Peyer's patch (tissue), 4 donors: ENCODE results near the gene DENND2A. TPM values are rescaled to one million over a fixed set of nuclear protein-coding genes. Genes with fewer than 3 reads are reported as not detected.
"Not testable (repeated sequence)": the region's sequence is repeated elsewhere in the genome, so short reads cannot be mapped to it uniquely, and the experiment has no call there.

Source experiments
- DNase-seq, 3 donors: peaks; one replicate each; pipeline ENCODE4 v3.0.0-alpha.2; 2017 to 2019
- H3K27ac ChIP-seq, 4 donors: fragments of 200-600 bp; sonication (generic); one replicate each; pipeline ENCODE4 v1.5.1; 2016 to 2019
- H3K27me3 ChIP-seq, 2 donors: fragments of 200-600 bp; sonication (generic); one replicate each; pipeline ENCODE4 v1.5.1; 2019
- H3K36me3 ChIP-seq, 3 donors: fragments of 200-600 bp; sonication (generic); one replicate each; pipeline ENCODE4 v1.5.1; 2016 to 2019
- H3K4me1 ChIP-seq, 4 donors: fragments of 200-600 bp; sonication (generic); one replicate each; pipeline ENCODE4 v1.5.1; 2016 to 2019
- H3K4me3 ChIP-seq, 4 donors: fragments of 200-600 bp; sonication (generic); 1 replicate in 3 of 4; 2 replicates in 1 of 4; pipeline ENCODE4 v1.5.1; 2016 to 2019; ENCODE audit warnings: mild to moderate bottlenecking in 1 of 4
- H3K9me3 ChIP-seq, 4 donors: fragments of 200-600 bp; sonication (generic); one replicate each; pipeline ENCODE4 v1.5.1; 2016 to 2019; ENCODE audit warnings: mild to moderate bottlenecking in 1 of 4
- CTCF ChIP-seq, 6 experiments: fragments of 450-650 bp in 4 of 6; fragments of 200-600 bp in 2 of 6; sonication (generic) in 1 of 6; IDR thresholded peaks; one replicate each; pipeline ENCODE4 v1.5.1; 2017 to 2019; ENCODE audit warnings: antibody characterized with exemption in 6 of 6, mild to moderate bottlenecking in 3 of 6, moderate library complexity in 1 of 6
- POLR2A ChIP-seq, 2 donors: fragments of 450-650 bp; IDR thresholded peaks; one replicate each; pipeline ENCODE4 v1.5.1; 2017; ENCODE audit warnings: antibody characterized with exemption in 2 of 2, mild to moderate bottlenecking in 2 of 2, moderate library complexity in 2 of 2
- total RNA-seq, 4 donors: library from RNA; depleted of rRNA; stranded (reverse); fragments of >200 nt; gene quantifications; one replicate each; pipeline ENCODE4 v1.1.0, GENCODE V29; 2016

Gene DENND2A
- total RNA-seq, 4 donors from 2014 or later = 1.6 to 44.6 (median 8.3) TPM

- no peak for DNase-seq
- TF ChIP-seq CTCF (IDR thresholded peaks at IDR 0.05) = no peak
- no peaks in the 10 kb centered on the region for H3K27me3 ChIP-seq
- no peak overlapping the region for H3K4me3 ChIP-seq
- H3K9me3 ChIP-seq = no peaks in the 10 kb centered on the region
- no peaks in the 10 kb centered on the region for H3K36me3 ChIP-seq
- H3K27ac ChIP-seq = no peak overlapping the region
- peaks cover 0 to 12% (median 9%) of the 10 kb centered on the region in 4 donors for H3K4me1 ChIP-seq
Observed at GRCh38 chr7:140635345-140635744, 5.3 kb downstream of the DENND2A start.

- H3K27me3 ChIP-seq = no peaks in the 10 kb centered on the region
- H3K4me1 ChIP-seq = peaks cover 0 to 15% (median 0%) of the 10 kb centered on the region in 4 donors
- DNase-seq = no peak
- TF ChIP-seq POLR2A (IDR thresholded peaks at IDR 0.05) (no peak), CTCF (IDR thresholded peaks at IDR 0.05) (no peak)
- H3K4me3 ChIP-seq = no peak overlapping the region
- peak overlapping the region in 3 of 4 donors; percentile 17 to 62 (median 47) for H3K27ac ChIP-seq
- H3K9me3 ChIP-seq = no peaks in the 10 kb centered on the region
- H3K36me3 ChIP-seq = no peaks in the 10 kb centered on the region
Observed at GRCh38 chr7:140631602-140632001, 9.0 kb downstream of the DENND2A start.

- DNase-seq = no peak
- Histone ChIP-seq H3K4me3 (no peak overlapping the region), H3K4me1 (peaks cover 0 to 15% (median 0%) of the 10 kb centered on the region in 4 donors), H3K27me3 (no peaks in the 10 kb centered on the region), H3K27ac (peak overlapping the region in 2 of 4 donors; percentile 47 to 62), H3K9me3 (no peaks in the 10 kb centered on the region), H3K36me3 (no peaks in the 10 kb centered on the region)
- TF ChIP-seq POLR2A (IDR thresholded peaks at IDR 0.05) (no peak), CTCF (IDR thresholded peaks at IDR 0.05) (no peak)
Observed at GRCh38 chr7:140631021-140631420, 9.6 kb downstream of the DENND2A start.

GRCh38 chr7:140625908-140626868 lies 14.4 kb downstream of the DENND2A start:
- H3K9me3 ChIP-seq = no peaks in the 10 kb centered on the region
- H3K36me3 ChIP-seq = no peaks in the 10 kb centered on the region
- H3K27me3 ChIP-seq = no peaks in the 10 kb centered on the region
- DNase-seq = peak in 2 of 3 donors; percentile 63 to 83
- H3K27ac ChIP-seq = peak overlapping the region; percentile 5 to 70 (median 43)
- TF ChIP-seq POLR2A (IDR thresholded peaks at IDR 0.05) = no peak
- no peak for TF ChIP-seq CTCF (IDR thresholded peaks at IDR 0.05)
- peaks cover 0 to 10% (median 0%) of the 10 kb centered on the region in 4 donors for H3K4me1 ChIP-seq
- H3K4me3 ChIP-seq = no peak overlapping the region

GRCh38 chr7:140625192-140625558 lies 15.4 kb downstream of the DENND2A start:
- not testable (repeated sequence) for H3K4me1 ChIP-seq, H3K36me3 ChIP-seq, H3K9me3 ChIP-seq, H3K4me3 ChIP-seq, H3K27me3 ChIP-seq, DNase-seq
- peak overlapping the region in 1 of 4 donors; percentile 62 for H3K27ac ChIP-seq
